PFSK-1 (cell line): ENCODE results near the gene JMY.

Experiments
- FOXP2 ChIP-seq: optimal IDR thresholded peaks from 2 replicates; pipeline ENCODE3; 2011; ENCODE audit warnings: borderline replicate concordance, control low read depth, inconsistent platforms; ENCODE audit not compliant: insufficient read depth; ENCODE audit errors: extremely low read length, extremely low read depth
- POLR2AphosphoS5 ChIP-seq: IDR thresholded peaks from 2 replicates; pipeline ENCODE4 v1.6.1; 2012; ENCODE audit warnings: low read depth, mild to moderate bottlenecking, control low read depth, low read length, moderate library complexity
- SIN3A ChIP-seq: IDR thresholded peaks from 2 replicates; pipeline ENCODE4 v1.6.1; 2012; ENCODE audit warnings: mild to moderate bottlenecking, low read length, moderate library complexity, borderline replicate concordance; ENCODE audit not compliant: insufficient read depth
- TAF1 ChIP-seq: IDR thresholded peaks from 2 replicates; pipeline ENCODE4 v1.6.1; 2012; ENCODE audit warnings: low read length, control low read depth, borderline replicate concordance; ENCODE audit not compliant: insufficient read depth
- TF ChIP-seq, protein P1 (sequence below), 2 experiments: IDR thresholded peaks; 2 replicates each; pipeline versions ENCODE4 v1.6.1 to v1.8.0; 2011 to 2012; ENCODE audit warnings: low read depth in 2 of 2, low read length in 2 of 2, control low read depth in 1 of 2, inconsistent platforms in 1 of 2, mild to moderate bottlenecking in 1 of 2, moderate library complexity in 1 of 2; ENCODE audit not compliant: insufficient read depth in 1 of 2

The JMY gene

GRCh38 chr5:79257314-79257713 is 21.4 kb downstream of the JMY start:
- no peak for TF ChIP-seq FOXP2
- TF ChIP-seq, protein P1, sequence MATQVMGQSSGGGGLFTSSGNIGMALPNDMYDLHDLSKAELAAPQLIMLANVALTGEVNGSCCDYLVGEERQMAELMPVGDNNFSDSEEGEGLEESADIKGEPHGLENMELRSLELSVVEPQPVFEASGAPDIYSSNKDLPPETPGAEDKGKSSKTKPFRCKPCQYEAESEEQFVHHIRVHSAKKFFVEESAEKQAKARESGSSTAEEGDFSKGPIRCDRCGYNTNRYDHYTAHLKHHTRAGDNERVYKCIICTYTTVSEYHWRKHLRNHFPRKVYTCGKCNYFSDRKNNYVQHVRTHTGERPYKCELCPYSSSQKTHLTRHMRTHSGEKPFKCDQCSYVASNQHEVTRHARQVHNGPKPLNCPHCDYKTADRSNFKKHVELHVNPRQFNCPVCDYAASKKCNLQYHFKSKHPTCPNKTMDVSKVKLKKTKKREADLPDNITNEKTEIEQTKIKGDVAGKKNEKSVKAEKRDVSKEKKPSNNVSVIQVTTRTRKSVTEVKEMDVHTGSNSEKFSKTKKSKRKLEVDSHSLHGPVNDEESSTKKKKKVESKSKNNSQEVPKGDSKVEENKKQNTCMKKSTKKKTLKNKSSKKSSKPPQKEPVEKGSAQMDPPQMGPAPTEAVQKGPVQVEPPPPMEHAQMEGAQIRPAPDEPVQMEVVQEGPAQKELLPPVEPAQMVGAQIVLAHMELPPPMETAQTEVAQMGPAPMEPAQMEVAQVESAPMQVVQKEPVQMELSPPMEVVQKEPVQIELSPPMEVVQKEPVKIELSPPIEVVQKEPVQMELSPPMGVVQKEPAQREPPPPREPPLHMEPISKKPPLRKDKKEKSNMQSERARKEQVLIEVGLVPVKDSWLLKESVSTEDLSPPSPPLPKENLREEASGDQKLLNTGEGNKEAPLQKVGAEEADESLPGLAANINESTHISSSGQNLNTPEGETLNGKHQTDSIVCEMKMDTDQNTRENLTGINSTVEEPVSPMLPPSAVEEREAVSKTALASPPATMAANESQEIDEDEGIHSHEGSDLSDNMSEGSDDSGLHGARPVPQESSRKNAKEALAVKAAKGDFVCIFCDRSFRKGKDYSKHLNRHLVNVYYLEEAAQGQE (IDR thresholded peaks at IDR 0.05; ENCODE audit: insufficient read depth in 1 of 2, low read depth in 2 of 2, low read length in 2 of 2) = no peak

DNA sequence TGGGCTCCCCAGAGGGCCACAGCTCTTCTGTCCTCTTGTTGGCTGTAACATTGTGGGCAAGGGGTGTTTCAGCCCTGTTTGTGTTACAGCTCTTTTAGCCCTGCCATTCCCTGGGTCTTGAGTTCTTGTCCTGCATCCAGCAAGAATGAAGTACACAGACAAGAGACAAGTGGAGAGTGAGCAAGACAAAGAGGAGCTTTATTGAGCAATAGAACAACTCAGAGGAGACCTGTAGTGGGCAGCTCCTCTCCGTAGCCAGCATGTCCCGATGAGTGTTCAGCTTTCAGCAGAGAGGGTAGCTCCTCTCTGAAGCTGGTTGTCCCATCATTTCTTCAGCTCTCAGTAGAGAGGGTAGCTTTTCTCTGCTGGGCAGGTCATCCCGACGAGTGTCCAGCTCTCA is 22.9 kb downstream of the JMY start:
- no peak for TF ChIP-seq FOXP2
- TF ChIP-seq, protein P1 (IDR thresholded peaks at IDR 0.05; ENCODE audit: insufficient read depth in 1 of 2, low read depth in 2 of 2, low read length in 2 of 2) = no peak
- TF ChIP-seq SIN3A = no peak
- TF ChIP-seq TAF1 = no peak
- no peak for TF ChIP-seq POLR2AphosphoS5

DNA sequence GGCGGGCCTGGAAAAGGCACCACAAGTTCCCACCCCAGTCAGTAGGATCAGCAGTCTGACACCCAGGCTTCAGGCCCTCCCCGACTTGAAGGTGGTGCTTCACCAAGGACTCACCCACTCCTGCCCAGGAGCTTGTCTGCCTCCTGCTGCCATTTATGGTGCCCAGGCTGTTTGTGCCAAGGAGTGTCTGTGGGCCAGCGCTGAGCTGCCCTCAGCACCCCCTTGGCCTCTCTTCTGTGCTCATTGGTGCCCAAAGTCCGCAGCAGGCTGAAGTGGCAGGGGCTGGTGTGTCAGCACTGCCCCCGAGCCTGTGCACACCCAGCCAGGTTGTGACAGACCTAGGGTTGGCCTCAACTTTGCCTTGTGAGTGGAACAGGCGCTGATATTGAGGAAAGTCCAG is 23.5 kb downstream of the JMY start:
- TF ChIP-seq TAF1 (no peak), SIN3A (no peak), FOXP2 (no peak), POLR2AphosphoS5 (no peak)
- TF ChIP-seq, protein P1 (IDR thresholded peaks at IDR 0.05; ENCODE audit: insufficient read depth in 1 of 2, low read depth in 2 of 2, low read length in 2 of 2) = no peak

DNA sequence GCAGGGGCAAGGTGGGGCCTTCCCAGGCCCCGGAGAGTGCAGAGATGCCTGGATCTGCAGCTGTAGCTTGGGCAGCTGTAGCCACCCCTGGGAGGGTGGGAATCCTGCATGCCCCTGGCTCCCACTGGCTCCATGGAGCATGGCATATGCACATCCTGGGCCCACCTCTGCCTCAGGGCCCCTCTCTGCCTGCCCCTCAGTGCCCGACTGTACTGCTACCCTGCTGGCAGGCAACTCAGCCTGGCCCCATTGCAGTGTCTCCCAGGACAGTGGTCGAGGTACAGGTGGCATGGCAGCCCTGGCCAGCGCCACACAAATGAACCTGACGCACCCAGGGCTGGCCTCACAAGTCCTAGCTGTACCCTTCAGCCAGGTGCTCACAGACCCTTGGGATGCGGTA is 23.9 kb downstream of the JMY start:
- no peak for TF ChIP-seq TAF1
- no peak for TF ChIP-seq FOXP2
- TF ChIP-seq, protein P1 (IDR thresholded peaks at IDR 0.05; ENCODE audit: insufficient read depth in 1 of 2, low read depth in 2 of 2, low read length in 2 of 2) = no peak
- no peak for TF ChIP-seq SIN3A
- no peak for TF ChIP-seq POLR2AphosphoS5

GRCh38 chr5:79261897-79262296 is 26.0 kb downstream of the JMY start:
- TF ChIP-seq FOXP2 = no peak

DNA sequence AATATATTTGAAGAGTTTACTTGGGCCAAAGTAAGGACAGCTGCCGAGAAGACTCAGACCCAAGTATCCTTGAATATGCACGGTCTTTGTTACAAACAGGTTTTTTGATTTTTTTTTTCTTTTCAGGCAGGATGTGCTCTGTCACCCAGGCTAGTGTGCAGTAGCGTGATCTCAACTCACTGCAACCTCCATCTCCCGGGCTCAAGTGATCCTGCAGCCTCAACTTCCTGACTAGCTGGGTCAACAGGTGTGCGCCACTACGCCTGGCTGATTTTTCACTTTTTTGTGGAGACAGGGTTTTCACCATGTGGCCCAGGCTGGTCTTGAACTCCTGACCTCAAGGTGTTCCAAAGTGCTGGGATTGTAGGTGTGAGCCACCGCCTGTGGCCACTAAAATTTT is 27.4 kb downstream of the JMY start:
- TF ChIP-seq POLR2AphosphoS5 (no peak), FOXP2 (no peak), SIN3A (no peak), TAF1 (no peak)
- TF ChIP-seq, protein P1 (IDR thresholded peaks at IDR 0.05; ENCODE audit: insufficient read depth in 1 of 2, low read depth in 2 of 2, low read length in 2 of 2) = no peak
